ENCODE results near the gene USP21.

Gene USP21

DNA sequence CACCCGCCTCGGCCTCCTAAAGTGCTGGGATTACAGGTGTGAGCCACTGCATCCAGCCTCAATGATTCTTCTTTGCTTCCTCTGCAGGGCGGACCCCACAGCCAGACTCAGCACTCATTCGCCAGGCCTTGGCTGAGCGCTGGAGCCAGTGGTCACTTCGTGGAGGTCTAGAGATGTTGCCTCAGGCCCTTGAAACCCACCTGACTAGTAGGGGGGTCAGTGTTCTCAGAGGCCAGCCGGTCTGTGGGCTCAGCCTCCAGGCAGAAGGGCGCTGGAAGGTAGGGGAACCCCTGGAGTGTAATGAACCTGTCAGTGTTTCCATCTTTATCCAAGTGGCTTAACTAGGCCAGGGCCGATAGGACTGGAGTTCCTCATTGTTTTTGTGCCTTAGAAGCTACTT lies 9.6 kb downstream of the USP21 start:
- in situ Hi-C loops (cut with HindIII; ENCODE audit: low sequenced_read_pairs) = no loop called here

DNA sequence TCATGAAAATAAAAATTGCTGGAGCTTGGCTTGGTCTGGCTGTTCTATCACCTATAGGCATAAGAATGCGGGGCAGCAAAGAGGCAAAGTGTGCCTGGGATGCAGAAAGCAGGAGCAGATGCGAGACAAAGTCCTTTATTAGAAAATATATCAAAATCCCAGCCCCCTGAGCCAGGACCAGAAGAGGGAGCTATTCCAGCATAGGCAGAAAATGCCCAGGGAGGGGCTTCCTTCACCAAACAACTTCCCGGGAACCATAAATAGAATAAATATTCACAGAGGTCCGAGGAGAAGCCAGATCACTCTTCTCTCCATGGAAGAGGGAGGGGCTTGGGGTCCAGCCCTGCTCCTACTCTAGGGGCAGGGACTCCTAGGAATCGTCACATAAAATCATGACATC lies 11.9 kb downstream of the USP21 start:
- TF ChIP-seq CTCF (IDR thresholded peaks at IDR 0.05; ENCODE audit: low read depth, low read length) = peak; percentile 33
- in situ Hi-C loops (cut with HindIII; ENCODE audit: low sequenced_read_pairs) = no loop called here

More for the DNA sequence above, 9.6 kb downstream of the USP21 start:
- no peak for TF ChIP-seq CTCF (IDR thresholded peaks at IDR 0.05; ENCODE audit: low read depth, low read length)
- H3K4me3 ChIP-seq (ENCODE audit: low read depth, low read length) = no peak overlapping the region
- DNase-seq (ENCODE audit: low read depth, low spot score) = no peak

GRCh38 chr1:161171696-161172095 lies 12.4 kb downstream of the USP21 start:
- no peak for DNase-seq (ENCODE audit: low read depth, low spot score)
- in situ Hi-C loops (cut with HindIII; ENCODE audit: low sequenced_read_pairs) = no loop called here
- no peak for TF ChIP-seq CTCF (IDR thresholded peaks at IDR 0.05; ENCODE audit: low read depth, low read length)
- no peak overlapping the region for H3K4me3 ChIP-seq (ENCODE audit: low read depth, low read length)

More for the DNA sequence above, 11.9 kb downstream of the USP21 start:
- DNase-seq (ENCODE audit: low read depth, low spot score) = no peak
- no peak overlapping the region for H3K4me3 ChIP-seq (ENCODE audit: low read depth, low read length)

- no peak for TF ChIP-seq CTCF (IDR thresholded peaks at IDR 0.05; ENCODE audit: low read depth, low read length)
- DNase-seq (ENCODE audit: low read depth, low spot score) = no peak
- no peak overlapping the region for H3K4me3 ChIP-seq (ENCODE audit: low read depth, low read length)
- in situ Hi-C loops (cut with HindIII; ENCODE audit: low sequenced_read_pairs) = no loop called here
These were observed 13.0 kb downstream of the USP21 start for GRCh38 chr1:161172349-161172748.

GRCh38 chr1:161172776-161173376 lies 13.6 kb downstream of the USP21 start:
- H3K4me3 ChIP-seq (ENCODE audit: low read depth, low read length) = no peak overlapping the region
- in situ Hi-C loops (cut with HindIII; ENCODE audit: low sequenced_read_pairs) = no loop called here
- TF ChIP-seq CTCF (IDR thresholded peaks at IDR 0.05; ENCODE audit: low read depth, low read length) = no peak
- peak; percentile 73 for DNase-seq (ENCODE audit: low read depth, low spot score)

GRCh38 chr1:161173711-161174110 lies 14.4 kb downstream of the USP21 start:
- no peak for TF ChIP-seq CTCF (IDR thresholded peaks at IDR 0.05; ENCODE audit: low read depth, low read length)
- no peak for DNase-seq (ENCODE audit: low read depth, low spot score)
- no peak overlapping the region for H3K4me3 ChIP-seq (ENCODE audit: low read depth, low read length)
- in situ Hi-C loops (cut with HindIII; ENCODE audit: low sequenced_read_pairs) = no loop called here

Data from astrocyte of the spinal cord (primary cell).